ENCODE results near the gene KCNH1.

DNA sequence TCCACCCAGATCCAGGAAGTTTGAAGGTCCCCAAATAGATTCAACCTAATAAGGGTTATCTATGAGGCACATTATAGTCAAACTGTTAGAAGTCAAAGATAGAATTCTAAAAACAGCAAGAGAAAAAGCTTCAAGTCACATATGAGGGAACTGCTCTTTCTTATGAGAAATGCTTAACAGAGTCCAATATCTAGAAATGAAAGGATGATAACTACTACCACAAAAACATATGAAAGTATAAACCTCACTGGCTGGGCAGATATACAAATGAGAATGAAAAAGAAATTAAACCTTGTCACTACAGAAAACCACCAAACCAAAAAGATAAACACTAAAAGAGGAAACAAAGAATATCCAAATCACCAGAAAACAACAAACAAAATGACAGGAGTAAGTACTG is 201.8 kb downstream of the KCNH1 start:
- TF ChIP-seq, protein P1, sequence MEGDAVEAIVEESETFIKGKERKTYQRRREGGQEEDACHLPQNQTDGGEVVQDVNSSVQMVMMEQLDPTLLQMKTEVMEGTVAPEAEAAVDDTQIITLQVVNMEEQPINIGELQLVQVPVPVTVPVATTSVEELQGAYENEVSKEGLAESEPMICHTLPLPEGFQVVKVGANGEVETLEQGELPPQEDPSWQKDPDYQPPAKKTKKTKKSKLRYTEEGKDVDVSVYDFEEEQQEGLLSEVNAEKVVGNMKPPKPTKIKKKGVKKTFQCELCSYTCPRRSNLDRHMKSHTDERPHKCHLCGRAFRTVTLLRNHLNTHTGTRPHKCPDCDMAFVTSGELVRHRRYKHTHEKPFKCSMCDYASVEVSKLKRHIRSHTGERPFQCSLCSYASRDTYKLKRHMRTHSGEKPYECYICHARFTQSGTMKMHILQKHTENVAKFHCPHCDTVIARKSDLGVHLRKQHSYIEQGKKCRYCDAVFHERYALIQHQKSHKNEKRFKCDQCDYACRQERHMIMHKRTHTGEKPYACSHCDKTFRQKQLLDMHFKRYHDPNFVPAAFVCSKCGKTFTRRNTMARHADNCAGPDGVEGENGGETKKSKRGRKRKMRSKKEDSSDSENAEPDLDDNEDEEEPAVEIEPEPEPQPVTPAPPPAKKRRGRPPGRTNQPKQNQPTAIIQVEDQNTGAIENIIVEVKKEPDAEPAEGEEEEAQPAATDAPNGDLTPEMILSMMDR (IDR thresholded peaks at IDR 0.05), result no peak
- TF ChIP-seq PREB (CRISPR knock-in tag; IDR thresholded peaks at IDR 0.05; ENCODE audit: borderline replicate concordance) (no peak), ETV6 (CRISPR knock-in tag; IDR thresholded peaks at IDR 0.05) (no peak), IRF2 (CRISPR knock-in tag; IDR thresholded peaks at IDR 0.05; ENCODE audit: borderline replicate concordance, low read depth) (no peak), MLX (CRISPR knock-in tag; IDR thresholded peaks at IDR 0.05) (no peak), MAX (CRISPR knock-in tag; IDR thresholded peaks at IDR 0.05) (no peak), ATF3 (CRISPR knock-in tag; conservative IDR thresholded peaks at IDR 0.05) (no peak)
